Activated T-helper 9 cell treated with anti-CD3 and anti-CD28 coated beads, Interleukin-2, amount 50 U/mL, for 16 hours (primary cell): ENCODE results near the gene ARAP1.

Source experiments
- DNase-seq: peaks from one replicate; pipeline ENCODE4 v3.0.0-alpha.2; 2020; ENCODE audit warnings: low read depth

The ARAP1 gene

DNA sequence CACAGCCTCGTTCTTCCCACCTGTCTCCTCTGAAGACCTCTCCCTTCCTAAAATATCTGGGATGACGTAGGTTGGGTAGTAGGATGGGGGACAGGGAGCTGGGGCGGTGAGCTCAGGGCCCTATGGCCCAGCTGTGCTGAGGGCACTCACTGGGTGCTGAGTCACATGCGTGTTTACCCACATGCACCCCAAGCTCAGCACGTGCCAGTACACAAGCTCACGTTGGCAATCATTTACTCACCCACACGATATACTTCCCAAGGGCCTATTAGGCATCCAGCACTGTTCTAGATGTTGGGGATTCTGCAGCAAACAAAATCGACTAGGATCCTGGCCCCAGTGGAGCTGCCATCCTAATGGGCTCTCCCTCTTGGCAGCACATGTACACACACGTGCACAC is 28.7 kb downstream of the ARAP1 start:
- DNase-seq: no peak

DNA sequence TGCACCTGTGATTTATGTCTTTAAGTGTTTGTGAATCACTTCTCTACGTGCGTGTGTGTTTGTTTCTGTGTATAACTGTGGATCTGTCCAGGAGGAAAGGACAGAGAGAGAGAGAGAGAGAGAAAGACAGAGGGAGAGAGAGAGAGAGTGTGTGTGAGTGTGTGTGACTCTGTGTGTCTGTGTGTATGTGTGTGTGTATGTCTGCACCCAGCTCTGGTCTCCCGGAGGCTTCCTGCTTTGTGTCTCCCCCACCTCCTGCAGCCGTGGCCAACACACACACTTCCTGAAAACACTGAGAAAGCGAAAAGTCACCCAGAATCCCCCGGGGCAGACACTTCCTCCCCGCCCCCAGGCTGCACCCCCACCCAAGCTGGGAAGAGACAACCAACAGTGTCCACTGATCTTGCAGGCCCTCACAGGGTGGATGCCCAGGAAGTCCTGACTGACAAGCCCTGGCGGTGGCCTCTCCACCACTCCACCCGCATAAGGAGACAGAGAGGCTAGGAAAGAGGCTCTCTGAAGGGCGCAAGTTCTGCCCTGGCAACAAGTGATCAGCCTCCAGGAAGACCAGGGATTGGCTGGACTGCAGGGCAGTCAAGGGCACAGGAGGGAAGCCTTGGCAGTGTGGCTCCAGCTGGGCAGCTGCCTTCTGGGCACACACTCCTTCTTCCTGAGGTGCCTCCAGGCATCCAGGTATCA is 30.0 kb downstream of the ARAP1 start:
- DNase-seq: peak; percentile 67

DNA sequence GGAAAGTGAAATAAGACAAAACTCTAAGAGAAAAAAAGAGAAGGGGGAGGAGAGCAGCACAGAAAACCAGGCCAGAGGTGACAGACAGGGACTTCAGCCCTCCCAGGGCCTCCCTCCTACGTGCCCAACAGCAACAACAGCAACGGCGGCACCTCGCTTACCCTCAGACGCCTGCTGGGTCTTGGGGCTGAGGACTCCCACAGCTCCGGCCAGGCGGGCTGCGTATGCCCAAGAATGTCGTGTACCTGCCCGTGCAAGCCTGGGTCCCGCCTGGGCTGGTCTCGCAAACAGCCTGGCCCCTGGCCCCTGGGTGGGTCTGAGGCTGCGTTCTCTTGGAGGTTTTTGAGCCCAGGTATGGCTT is 30.5 kb downstream of the ARAP1 start:
- DNase-seq: no peak

DNA sequence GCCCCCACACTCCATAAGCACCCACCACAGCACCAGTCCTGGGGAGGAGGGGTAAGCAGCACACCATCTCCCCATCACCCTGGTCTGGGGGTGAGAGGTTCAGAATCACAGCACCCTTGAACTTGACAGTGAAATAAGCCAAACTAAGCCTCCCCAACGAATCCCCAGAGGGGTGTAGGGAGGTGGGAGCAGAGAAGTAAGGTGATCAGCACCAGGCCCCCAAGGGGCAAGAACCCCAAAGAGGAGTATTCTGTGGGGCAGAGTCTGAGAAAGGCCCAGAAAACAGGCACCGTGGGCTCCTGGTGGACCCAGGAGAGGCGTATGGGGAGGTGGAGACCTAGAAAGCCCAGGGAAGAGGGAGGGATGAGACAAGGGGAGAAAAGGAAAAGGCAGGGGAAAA is 30.9 kb downstream of the ARAP1 start:
- no peak for DNase-seq

DNA sequence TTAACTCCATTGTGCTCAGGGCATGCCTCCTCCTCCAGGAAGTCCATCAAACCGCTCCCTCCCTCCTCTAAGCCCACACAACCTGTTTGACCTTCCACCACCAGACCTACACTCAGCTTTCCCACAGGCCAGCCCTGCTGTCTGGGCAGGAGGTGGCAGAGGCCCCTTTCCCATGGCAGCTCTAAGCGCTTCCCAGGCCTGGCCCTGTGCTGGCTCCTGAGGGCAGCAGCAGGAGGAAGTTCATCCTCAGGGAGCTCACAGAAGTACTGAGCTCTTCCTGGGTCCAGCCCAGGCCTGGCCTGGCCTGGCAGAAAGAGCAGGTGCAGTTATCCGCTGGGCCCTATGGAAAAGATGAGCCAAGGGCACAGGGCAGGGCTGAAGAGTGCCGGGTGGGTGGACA is 31.4 kb downstream of the ARAP1 start:
- DNase-seq: no peak

DNA sequence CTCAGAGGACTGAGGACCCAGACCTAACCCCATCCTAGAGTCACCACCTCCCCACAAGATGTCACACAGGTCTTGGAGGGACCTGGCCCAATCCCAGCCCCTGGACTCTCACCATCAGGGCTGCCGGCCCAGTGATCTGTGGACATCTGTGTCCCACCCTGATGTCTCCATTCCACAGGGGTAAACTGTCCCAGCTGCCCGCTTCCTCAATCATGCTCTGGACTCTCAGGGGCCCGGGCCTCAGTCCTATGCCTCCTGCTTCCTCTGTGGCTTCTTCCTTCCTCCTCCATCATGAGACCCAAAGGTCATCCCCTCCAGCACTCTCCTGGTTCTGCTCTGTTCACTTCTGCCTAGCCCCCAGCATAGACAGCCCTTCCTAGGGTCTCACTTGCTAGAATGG is 32.2 kb downstream of the ARAP1 start:
- DNase-seq: no peak

DNA sequence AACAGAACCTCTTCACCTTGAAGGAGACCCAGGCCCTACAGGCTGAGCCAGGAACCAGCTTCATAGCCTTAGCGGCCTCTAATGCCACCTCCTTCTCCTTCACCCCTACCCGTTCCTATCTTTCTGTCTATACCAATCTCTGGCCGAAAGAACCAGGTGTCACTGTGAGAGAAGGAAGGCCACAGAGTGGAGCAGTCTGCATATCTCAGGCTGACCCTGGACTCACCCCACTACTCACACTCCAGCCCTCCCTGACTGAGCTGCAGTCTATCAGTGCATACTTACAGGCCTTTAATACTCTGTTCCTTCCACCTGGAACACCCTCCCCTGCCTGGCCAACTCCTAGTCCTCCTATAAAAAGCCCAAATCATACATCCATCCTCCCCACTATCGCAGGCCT is 32.7 kb downstream of the ARAP1 start:
- no peak for DNase-seq

DNA sequence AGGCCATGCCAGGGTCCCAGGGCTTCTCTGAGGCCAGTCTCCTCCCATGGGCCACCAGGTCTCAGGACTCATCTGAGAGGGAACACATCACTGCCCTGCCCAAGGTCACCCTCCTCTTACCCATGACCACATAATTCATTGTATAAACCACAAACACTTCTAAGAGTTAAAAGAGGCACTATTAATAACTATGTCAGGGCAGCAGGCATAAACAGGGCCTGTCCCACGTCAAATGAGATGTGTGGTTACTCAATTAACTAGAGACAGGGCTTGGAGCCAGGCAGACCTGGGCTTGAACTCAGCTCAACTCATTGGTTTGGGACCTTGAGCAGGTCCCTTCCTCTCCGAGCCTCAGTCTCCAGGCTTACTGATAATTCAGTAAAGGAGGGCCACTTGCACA is 33.1 kb downstream of the ARAP1 start:
- DNase-seq: no peak

DNA sequence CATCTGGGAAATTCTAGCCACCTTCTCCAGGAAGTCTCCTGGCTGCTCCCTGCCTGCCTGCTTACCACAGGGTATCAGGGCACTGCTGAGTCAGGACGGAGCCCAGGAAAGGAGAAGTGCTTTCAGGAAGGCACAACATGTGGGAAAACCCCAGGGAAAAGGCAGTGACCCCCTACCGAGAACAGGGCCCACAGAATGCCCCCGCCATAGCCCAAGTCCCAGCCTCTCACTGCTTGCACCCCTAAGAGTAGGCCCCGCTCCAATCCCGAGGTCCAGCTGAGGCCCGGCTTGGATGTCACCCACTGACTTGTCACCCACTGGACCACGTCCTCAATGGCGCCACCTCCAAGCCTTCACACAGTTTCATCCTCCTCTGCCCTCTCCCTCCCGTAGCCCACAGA is 34.1 kb downstream of the ARAP1 start:
- no peak for DNase-seq

DNA sequence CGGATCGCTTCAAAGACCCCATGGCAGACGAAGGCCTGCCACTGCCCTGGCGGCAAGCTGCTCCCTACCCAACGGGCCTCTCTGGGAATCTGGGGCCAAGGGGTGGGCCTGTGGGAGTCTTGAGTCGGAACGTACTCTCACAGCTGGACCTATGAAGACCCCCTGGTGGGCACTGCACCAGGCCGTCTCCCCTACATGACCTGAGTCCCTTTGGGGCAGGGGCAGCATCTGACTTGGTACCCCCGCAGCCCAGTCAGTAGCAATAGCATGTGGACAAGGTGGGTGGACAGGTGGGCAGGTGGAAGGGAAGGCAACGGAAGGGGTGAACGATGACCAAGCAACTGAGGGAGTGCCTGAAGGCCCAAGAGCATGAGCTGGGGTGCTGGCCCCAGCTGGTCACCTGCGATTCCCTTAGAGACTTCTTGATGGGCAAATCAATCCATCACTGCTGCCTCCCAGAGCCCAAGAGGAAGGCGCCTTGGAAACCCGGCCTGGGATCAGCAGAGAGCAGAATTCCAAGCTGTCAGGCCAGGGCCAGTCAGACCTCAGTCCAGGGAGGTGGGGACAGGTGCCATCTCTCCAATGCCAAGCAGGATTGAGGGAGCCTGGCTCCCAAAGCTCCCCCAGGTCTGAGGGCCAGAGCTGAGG is 35.3 kb downstream of the ARAP1 start:
- no peak for DNase-seq

DNA sequence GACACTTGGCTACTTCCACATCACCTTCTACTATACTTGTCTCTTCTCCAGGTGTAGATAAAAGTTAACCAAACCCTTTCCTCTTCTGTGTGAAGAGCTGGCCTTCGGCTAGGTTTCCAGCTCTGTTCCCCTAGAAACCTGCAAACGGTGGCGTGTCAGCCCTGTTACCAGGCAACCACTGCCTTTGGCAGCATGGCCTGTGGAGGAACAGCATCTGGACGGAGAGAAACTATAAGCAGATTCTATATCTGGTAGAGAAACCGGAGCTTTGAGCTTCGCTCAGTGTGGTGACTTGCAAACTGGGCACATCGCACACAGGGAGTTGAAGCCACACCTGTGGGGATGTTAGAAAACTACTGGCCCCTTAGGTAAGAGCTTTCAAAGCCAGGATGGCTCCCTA is 35.9 kb downstream of the ARAP1 start:
- no peak for DNase-seq

DNA sequence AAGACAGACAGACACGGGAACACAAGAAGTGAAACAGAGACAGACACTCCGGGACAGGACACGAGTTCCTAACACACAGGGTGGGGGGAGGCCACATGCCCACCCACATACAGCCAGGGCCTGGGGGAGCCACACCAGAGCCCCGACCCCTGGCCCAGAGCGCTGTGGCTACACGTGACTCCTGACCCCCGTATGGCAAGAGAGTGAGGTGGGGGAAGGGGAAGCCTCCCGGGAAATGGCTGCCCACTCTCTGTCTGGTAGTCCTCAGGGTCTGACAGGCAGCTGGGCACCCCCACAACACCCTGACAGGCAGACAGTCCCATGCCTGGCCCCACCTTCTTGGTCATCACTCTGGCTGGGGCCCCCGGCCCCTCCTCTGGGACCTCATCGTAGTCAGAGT is 39.4 kb downstream of the ARAP1 start:
- no peak for DNase-seq

DNA sequence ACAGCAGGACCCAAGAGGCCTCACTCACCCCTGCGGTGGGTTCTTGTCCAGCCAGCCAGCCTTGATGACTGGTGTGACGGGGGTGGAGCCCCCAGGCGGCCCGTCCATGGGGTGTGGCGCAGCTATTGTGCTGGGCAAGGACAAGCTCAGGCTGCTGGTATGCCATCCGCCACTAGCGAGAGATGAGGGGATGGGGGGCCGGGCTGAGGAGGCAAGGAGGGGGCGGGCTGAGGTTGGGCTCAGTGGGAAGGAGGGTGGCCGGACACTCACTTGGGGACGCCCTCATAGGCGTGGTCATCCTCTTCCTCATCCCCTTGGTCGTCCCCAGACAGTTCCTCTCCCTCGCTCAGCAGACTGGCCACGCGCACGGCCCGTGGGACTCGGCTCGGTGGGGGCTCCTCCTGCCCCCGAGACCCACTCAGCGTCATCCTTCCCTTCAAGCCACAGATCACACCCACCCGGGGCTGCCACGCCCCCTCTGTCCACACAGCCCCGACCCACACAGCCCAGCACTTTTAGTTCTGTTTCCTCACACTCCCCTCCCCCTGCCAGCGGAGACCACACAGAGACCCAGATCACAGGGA is 39.9 kb downstream of the ARAP1 start:
- DNase-seq: no peak

DNA sequence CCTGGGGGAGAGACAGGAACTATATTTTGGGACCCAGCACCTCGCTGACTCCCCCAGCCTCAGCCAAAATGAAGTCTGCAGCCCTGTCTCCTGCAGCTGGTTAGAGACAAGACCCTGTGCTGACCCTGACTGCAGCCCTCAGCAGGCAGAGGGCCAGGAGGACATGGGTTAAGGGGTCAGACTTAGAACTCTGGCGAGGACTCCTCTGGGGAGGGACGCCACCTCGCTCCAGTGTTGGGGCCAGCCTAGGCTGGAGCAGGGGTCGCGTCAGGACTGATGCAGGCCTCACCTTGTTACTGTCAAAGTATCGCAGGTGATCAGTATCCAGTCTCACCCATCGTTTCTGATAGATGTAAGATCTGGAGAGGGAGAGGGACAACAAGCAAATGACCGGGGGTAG is 41.1 kb downstream of the ARAP1 start:
- no peak for DNase-seq

DNA sequence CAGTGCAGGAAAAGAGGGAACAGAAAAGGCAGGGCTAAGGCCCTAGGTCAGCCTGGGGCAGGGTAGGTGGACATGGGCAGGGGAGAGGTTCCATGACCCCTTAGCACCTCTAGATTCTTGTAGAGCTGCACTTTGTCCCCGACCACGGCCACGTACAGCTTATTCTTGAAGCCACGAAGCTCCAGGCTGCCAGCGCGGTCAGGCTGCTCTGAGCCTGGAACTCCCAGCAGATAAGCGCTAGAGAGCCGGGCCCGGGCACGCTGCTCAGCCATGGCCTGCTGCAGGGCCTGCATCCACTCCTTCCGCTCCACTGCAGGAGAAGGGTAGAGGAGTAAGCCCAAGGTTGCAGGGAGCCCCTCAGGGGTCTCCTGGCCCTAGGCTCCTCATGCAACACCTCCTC is 41.9 kb downstream of the ARAP1 start:
- no peak for DNase-seq

DNA sequence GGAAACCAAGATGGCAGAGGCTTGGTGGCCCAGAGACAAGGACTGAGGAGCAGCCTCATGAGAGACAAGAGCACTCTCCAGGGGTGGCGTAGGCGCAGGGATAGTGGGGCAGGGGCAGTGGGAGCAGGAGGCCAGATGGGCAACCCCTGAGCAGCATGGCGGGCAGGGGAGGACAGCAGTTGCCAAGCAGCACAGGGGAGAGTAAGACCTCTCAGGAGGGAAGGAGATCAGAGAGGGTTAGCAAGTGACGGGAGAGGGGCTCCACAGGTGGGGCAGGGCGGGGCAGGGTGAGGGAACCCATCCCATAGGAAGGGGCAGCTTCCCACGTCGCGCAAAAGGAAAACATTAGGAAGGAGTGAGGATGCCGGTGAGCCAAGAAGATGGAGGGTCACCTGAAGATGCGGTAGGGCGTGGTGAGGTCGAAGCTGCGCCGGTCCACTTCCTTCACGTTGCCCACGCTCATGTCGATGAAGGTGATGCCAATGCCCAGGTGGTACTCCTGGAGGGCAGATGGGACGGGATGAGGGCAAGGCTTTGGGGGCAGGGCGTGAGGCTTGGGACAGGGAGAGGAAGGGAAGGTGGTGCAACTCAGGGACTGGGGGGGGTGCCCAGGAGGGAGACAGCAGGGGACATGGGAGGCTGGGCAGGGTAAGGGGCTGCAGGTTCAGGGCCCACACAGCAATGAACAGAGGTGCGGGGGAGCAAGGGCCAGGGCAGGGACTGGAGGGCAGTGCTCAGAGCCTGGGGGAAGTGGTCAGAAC is 42.5 kb downstream of the ARAP1 start:
- no peak for DNase-seq

DNA sequence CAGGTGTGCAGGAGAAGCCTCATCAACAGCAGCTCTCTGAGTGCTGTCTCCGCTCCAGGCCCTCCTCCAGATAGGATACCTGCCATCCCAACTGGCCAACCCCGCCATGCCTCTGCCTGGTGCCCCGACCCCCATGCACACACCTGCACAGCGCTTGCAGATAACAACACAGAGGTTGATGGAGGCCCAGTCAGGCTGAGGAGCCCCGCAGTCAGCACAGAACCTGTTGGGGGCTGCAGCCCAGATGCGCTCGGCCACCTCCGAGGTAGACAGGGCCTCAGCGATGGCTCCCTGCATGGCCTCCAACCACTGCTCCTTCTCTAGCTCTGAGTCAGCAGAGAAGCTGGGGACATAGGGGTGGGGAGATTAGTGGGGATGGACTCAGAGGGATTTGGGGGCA is 45.2 kb downstream of the ARAP1 start:
- DNase-seq: no peak

DNA sequence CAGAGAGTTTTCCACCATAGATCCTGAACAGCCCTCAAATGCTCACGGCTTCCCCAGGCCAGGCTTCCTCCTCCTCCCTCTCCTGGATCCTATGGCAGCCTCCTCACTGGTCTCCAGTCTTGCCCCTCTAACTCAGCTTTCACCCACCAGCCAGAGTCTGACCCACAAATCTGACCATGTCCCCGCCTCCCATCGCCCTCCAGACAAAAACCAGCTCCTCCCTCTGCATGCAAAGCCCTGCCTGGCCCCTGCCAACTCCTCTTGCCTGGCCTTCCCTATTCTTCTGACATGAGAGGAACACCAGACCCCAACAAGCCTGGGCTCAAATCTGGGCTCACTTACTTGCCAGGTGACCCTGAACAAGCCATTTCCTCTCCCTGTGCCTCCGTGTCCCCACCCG is 45.6 kb downstream of the ARAP1 start:
- DNase-seq: no peak

DNA sequence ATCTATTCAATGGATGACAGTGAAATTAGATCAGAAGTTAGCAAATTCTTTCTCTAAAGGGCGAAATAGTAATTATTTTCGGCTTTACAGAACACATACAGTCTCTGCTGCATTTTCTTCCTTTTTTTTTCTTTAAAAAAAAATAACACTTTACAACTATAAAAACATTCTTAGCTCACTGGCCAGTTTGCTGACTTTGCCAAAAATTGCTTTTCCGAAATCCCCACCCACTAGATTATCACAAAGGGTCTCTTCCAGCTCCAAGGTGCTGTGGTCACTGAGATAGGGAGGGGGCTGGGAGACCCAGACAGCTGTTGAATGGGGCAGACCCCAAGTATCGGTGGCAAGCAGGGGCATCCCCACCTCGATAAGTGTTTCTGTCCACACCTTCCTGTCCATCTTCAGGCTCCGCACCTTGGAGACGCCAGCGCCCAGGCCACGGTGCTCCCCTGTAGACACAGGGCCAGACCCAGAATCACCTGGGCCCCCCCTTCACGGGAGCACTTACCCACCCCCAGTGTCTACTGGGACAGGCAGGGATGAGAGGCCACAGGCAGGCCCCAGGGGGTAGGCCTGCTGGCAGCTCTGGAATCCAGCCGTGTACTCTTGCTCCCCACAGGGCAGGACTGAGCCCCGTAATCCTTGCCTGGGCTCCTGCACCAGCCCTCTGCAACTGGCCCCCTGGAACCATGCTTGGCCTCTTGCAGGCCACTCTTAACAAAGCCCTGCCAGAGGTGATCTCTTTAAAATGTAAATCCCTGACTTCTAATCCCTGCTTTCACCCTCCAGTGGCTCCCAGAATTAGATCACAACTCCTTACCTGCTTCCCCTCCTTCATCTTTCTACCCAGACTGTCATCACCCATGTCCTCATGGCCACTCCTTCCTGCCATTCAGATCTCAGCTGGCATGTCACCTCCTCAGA is 46.5 kb downstream of the ARAP1 start:
- DNase-seq: no peak

DNA sequence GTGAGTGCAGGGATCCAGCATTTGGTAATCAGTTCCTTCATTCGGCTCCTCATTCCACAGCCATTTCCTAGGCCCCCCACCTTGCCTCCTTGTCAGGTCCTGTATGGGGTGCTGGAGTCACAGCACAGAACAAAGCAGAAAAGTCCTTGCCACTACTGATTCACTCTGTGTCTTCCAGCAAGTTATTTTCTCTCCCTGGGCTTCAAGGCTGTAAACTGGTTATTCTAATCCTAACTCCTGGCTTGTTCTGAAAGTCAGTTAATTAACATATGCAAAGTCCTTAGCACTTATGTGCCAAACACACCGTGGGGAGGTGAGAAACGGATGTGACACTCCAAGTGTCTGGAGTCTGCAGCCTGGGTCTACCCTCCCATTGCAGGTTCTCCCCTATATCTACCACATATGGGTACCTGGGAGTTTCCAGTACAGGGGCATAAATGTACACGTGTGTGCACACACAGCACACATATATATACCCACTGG is 47.4 kb downstream of the ARAP1 start:
- DNase-seq: no peak

DNA sequence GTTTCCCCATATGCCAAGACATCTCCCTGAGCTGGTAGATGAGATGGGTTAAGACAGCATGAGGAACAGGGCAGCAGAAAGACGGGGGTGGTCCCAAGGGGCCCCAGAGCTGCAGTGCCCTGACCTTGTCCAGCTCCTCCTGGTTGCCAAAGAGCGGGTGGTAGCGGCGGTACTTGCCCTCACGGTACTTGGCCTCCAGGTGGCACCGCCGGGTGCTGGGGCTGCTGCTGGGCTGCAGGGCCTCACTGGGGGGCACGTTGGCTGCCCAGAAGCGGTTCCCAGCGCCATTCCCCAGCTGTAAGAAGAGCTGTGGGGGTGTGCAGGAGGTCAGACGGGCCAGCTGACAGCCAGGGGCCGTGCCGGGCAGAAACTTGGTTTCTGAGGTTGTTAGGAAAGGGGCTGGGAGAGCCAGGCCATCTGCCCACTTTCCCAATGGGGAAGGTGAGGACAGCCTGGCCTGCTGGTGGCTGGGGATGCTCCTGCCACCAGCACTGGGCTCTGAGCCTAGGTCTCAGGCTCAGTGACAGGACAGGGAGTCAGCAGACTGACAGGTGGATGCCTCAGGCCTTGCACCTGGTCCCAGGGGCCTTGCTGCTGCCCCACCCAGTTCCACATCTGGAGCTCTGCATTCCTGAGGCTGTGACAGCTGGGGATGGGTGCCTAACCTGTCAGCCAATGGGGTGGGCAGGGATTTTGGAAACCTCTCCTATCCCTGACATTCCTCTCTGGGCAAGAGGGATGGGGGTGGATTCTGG is 48.0 kb downstream of the ARAP1 start:
- no peak for DNase-seq
